HUES6 (cell line): ENCODE measurements around the gene MED1.
A peak's percentile ranks its signal among the peaks of the same experiment; 100 is the strongest.

Experiments
- H3K27ac ChIP-seq: 2 replicates; pipeline ENCODE4 v1.7.0; 2013; ENCODE audit warnings: low read depth, mild to moderate bottlenecking, low read length, inconsistent platforms
- H3K27me3 ChIP-seq: 2 replicates; pipeline ENCODE4 v1.6.1; 2013; ENCODE audit warnings: low read length; ENCODE audit not compliant: control insufficient read depth, insufficient read depth
- H3K36me3 ChIP-seq: 2 replicates; pipeline ENCODE4 v1.6.1; 2013; ENCODE audit warnings: low read length; ENCODE audit not compliant: control insufficient read depth, insufficient read depth
- H3K4me1 ChIP-seq: 2 replicates; pipeline ENCODE4 v1.6.1; 2013; ENCODE audit warnings: low read length; ENCODE audit not compliant: control insufficient read depth, insufficient read depth
- H3K4me3 ChIP-seq: 2 replicates; pipeline ENCODE4 v1.5.1; 2013; ENCODE audit warnings: low read depth, low read length
- H3K9ac ChIP-seq: one replicate; pipeline ENCODE4 v1.6.1; 2013; ENCODE audit warnings: mild to moderate bottlenecking, low read length
- H3K9me3 ChIP-seq: 2 replicates; pipeline ENCODE4 v1.6.1; 2013; ENCODE audit warnings: low read depth, low read length; ENCODE audit not compliant: control insufficient read depth, insufficient read depth

Gene MED1

DNA sequence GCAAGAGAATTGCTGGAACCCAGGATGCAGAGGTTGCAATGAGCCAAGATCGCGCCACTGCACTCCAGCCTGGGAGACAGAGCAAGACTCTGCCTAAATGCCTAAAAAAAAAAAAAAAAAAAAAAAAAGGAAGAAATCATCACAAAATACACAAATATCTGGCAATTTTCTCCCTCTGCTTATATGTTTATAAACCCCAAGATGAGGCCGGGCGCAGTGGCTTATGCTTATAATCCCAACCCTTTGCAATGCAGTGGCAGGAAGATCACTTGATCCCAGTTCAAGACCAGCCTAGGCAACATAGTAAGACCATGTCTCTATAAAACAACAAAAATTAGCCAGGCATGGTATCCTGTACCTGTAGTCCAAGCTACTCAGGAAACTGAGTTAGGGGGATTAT, 21.5 kb downstream of the MED1 start:
- Histone ChIP-seq H3K9ac (no peak overlapping the region), H3K9me3 (no peaks in the 10 kb centered on the region), H3K36me3 (peaks cover 88% of the 10 kb centered on the region), H3K4me1 (no peaks in the 10 kb centered on the region), H3K27ac (no peak overlapping the region), H3K4me3 (no peak overlapping the region), H3K27me3 (no peaks in the 10 kb centered on the region)

DNA sequence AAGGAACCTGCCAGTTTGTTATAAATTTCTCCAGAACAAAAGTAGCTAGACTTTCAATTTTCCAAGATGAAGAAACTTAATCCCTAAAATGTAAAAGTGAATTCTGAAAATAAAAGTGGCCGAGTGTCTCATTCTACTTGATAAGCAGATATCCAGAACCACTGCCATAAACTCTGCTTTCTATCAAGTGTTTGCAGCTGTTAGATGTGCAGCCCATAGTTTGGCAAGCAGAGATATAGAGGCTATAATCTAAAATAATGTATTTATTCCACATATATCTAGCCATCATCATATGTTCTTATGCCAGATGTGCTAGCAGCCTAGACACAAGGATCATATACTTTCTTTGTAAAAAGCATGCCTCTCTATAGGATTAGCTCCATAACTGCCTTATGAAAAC, 34.9 kb downstream of the MED1 start:
- no peaks in the 10 kb centered on the region for H3K9me3 ChIP-seq
- peaks cover 77% of the 10 kb centered on the region for H3K36me3 ChIP-seq
- no peaks in the 10 kb centered on the region for H3K27me3 ChIP-seq
- H3K27ac ChIP-seq: no peak overlapping the region
- no peak overlapping the region for H3K9ac ChIP-seq
- H3K4me3 ChIP-seq: no peak overlapping the region
- H3K4me1 ChIP-seq: no peaks in the 10 kb centered on the region

DNA sequence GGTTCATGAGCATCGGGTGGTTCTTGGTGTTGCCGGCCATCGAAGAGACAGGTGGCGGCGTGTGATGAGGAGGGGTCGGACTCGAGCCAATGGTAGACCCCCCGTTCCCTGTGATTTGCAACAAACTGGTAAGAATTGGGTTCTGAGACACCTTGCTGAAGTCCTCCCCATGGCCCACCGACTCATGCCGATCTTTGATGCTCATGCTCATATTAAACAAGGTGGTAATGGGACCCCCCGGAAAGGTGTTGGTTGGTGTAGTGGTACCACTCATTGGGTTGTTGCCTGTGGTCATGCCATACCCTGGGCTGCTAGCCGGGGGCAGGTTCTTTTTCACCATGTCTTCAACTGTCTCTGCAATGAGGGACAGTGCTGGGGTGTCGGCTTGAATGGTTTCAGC, 40.8 kb downstream of the MED1 start:
- Histone ChIP-seq H3K9ac (no peak overlapping the region), H3K4me3 (no peak overlapping the region), H3K27me3 (no peaks in the 10 kb centered on the region), H3K27ac (no peak overlapping the region), H3K4me1 (no peaks in the 10 kb centered on the region; the same call in 1 of the 2 replicates), H3K36me3 (peaks cover 79% of the 10 kb centered on the region), H3K9me3 (no peaks in the 10 kb centered on the region)

DNA sequence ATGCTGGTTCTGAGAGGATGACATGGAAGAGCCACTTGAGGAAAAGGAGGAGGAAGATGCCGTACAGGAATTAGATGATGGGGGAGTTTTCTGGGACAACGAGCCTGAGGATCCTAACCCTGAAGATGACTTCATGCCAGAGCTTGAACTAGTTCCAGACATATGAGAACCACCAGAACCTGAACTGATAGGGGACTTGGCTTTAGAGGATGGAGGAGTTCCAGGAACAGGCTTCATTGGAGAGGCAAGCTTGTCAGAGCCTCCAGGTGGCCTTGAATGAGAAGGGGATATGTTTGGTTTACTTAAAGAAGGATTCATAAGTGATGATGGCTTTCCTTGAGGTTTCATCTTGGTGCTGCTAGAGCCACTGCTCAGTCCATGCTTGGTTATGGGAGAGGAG, 42.7 kb downstream of the MED1 start:
- Histone ChIP-seq H3K27ac (no peak overlapping the region), H3K4me1 (no peaks in the 10 kb centered on the region; the same call in 1 of the 2 replicates), H3K36me3 (peaks cover 67% of the 10 kb centered on the region), H3K9ac (no peak overlapping the region), H3K9me3 (no peaks in the 10 kb centered on the region), H3K27me3 (no peaks in the 10 kb centered on the region), H3K4me3 (no peak overlapping the region)

DNA sequence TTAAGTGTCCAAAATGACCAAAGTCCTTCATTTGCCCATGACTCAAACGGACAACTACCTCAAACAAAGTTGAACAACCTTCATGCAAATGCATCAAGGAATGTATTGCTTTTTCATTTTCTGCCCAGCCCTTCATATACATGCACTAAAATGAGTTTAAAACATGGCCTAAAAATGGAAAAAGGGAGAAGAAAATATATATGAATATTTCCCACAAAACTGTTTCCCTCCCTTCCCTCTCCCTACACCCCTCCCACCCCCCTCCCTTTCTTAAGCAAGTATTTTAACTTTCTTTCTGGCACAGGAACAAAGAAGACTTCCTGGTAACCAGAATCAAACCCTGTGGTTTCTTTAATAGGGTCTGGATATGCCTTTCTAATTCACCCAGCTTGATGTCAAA, 44.1 kb downstream of the MED1 start:
- peaks cover 59% of the 10 kb centered on the region for H3K36me3 ChIP-seq
- no peak overlapping the region for H3K4me3 ChIP-seq
- 0 out of 2 replicates have a peak overlapping the region, but pooled peaks have one; percentile 45 for H3K27ac ChIP-seq
- H3K9me3 ChIP-seq: no peaks in the 10 kb centered on the region
- no peak overlapping the region for H3K9ac ChIP-seq
- no peaks in the 10 kb centered on the region; the same call in 1 of the 2 replicates for H3K4me1 ChIP-seq
- H3K27me3 ChIP-seq: no peaks in the 10 kb centered on the region

DNA sequence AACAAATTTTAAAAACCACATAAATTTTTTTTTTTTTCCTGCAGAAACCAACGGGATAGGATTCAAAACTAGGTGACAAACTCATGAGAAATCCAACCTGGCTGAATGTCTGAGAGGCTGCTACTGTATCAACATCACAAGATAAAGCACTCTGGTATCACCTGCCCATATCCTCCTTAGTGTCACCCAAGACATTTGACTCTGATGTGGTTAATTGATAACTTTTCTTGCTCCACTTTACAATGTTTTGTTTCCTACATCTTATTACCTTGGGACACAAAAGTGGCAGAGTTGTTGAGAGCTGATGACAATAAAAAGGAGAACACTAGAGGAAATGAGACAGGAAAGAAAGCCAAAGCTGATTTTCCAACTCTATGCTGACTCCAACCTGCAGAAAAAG, 45.6 kb downstream of the MED1 start:
- Histone ChIP-seq H3K4me3 (no peak overlapping the region), H3K9ac (no peak overlapping the region), H3K27ac (no peak overlapping the region), H3K27me3 (no peaks in the 10 kb centered on the region), H3K4me1 (no peaks in the 10 kb centered on the region; the same call in 1 of the 2 replicates), H3K36me3 (peaks cover 48% of the 10 kb centered on the region), H3K9me3 (no peaks in the 10 kb centered on the region)

DNA sequence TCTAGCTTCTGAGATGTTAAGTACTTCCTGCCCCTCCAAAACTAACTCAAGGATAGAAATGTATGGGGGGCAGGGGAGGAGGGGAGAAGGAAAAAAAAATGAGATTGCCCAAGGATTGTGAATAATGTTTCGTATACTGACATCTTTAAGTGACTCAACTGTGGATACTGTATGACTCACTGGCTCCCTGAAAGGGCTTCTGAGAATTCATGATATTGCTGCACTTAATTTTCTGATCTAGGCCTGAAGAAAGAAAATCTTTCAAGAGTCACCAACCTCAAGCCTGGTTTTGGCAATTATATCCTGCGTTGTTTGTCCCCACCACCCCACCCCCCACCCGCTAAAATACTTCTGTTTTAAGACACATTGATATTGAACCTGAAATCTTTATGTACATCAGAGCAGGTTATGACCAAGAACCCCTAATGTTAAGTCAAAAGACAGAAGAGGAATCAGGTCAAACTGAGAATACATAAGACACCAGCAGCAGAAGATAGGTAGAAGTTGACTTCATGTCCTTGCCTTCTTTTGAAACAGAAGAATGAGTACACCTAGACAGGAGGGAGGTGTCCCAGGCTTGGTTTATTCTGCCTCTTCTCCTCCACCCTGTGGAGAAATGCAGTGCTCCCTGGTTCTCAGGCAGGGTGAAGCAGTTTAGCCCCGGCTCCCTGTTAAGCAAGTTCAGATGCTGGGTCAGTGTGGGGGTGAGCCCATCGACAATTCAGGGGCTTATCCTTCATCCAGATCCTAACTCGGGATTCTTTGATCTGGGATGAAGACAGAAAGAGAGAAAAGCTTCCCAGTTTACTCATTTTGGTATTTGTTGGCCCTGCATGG, 46.3 kb downstream of the MED1 start:
- Histone ChIP-seq H3K9ac (no peak overlapping the region), H3K9me3 (no peaks in the 10 kb centered on the region), H3K4me3 (no peak overlapping the region), H3K27me3 (no peaks in the 10 kb centered on the region), H3K27ac (no peak overlapping the region), H3K36me3 (peaks cover 41% of the 10 kb centered on the region), H3K4me1 (no peaks in the 10 kb centered on the region; the same call in none of the 2 replicates)

DNA sequence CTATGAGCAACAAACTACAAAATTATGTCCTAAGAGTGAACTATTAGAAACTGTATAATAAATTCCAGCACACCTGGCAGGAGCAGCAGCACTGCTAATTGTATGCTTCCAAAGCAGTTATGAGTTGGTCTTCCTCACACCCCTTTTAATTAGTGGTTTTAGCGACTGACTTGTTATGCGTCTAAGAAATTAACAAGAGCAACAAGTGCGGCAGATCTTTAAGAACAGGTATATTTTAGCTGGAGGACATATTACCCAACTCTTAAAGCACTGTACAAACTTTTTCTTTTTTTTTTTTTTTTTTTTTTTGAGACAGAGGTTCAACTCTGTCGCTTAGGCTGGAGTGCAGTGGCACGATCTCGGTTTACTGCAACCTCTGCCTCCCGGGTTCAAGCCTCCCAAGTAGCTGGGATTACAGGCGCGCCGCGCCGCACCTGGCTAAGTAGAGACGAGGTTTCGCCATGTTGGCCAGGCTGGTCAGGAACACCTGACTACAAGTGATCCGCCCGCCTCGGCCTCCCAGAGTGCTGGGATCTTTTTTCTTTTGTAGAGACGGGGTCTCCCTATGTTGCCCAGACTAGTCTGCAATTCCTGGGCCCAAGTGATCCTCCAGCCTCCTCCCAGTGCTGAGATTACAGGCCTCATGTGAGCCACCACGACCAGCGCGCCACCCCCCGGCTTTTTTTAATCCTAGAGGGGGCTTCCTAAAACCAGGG, 48.0 kb downstream of the MED1 start:
- H3K27ac ChIP-seq: no peak overlapping the region
- H3K36me3 ChIP-seq: peaks cover 24% of the 10 kb centered on the region
- H3K9ac ChIP-seq: no peak overlapping the region
- no peaks in the 10 kb centered on the region; the same call in none of the 2 replicates for H3K4me1 ChIP-seq
- H3K27me3 ChIP-seq: no peaks in the 10 kb centered on the region
- H3K4me3 ChIP-seq: no peak overlapping the region
- H3K9me3 ChIP-seq: no peaks in the 10 kb centered on the region

DNA sequence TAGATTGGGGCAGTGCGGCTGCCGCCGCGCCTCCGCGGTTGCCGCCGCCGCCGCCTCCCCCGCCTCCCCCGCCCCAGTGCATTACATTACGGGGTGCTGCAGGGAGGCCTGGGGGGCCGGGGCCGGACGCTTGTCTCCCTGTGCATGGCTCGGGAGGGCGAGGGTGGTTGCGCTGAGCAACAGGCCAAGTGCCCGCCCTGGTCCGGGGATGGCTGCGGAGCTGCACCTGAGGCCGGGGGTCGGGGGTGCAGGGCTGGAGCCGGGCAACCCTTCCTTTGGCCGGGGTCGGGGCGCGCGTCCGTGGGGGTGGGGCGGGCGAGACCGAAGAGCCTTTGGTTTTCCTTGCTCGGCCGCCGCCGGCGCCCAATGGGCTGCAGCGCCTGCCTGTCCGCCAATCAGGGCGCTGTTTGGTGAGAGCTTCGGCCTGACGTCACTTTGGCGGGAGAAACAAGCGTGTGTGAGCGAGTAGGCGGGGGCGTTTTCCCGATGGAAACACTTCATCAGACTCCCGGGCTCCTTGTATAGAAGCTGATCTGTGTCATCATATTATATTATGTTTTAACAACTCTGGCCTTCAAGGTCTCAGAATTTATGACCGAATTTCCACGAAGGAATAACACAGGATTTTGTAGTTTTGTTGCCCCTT, 48.7 kb downstream of the MED1 start:
- Histone ChIP-seq H3K9me3 (no peaks in the 10 kb centered on the region), H3K4me3 (peak overlapping the region; percentile 96), H3K27me3 (no peaks in the 10 kb centered on the region), H3K27ac (no peak overlapping the region), H3K36me3 (peaks cover 17% of the 10 kb centered on the region), H3K9ac (peak overlapping the region; percentile 84), H3K4me1 (no peaks in the 10 kb centered on the region; the same call in none of the 2 replicates)

DNA sequence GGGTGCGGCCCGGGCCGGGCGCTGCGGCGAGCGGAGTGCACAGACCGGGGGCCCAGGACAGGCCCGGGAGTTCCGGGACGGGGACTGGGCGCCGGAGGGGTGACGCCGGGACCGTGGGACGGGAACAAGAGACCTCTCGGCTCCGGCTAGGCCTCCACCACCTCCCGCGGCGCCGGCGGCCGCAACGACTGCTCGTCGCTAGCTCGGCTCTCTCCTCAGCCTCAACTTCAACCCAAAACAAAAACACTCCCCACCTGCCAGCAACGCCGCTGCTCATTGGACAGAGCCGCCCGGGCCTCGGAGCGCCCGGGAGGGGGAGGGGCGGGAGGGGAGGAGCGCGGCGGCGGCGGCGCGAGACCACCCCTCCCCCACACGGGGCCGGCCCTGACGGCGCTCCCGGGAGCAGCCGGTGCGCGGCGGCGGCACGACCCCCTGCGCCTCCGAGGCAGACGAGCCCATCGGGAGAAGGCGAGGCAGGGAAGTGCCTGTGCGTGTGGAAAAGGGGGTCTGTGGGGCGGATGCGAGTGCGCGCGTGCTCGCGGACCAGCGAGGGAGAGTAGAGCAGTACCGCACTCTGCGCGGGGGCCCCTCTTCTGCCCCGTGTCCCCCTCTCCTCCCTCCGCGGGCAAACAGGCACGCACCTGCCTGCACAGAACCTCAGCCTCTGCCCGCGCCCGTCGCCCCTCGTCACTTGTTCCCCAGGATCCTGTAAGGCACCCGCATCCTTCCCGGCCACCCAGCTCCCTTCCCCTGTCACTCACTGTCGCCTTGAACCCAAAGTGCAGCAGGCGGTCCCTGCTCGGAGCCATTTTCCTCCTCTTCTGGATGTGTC, 49.4 kb downstream of the MED1 start, which contains the start of gene FBXL20:
FBXL20 (minus strand) TSS at position 215 of the 832 bp plus-strand sequence. CDS start 224 bp downstream, outside the sequence.
- H3K4me3 ChIP-seq: peak within 1 kb of the TSS; percentile 96
- peak within 1 kb of the TSS; percentile 84 for H3K9ac ChIP-seq
- no peaks in the 10 kb centered on the region for H3K9me3 ChIP-seq
- H3K27me3 ChIP-seq: no peaks in the 10 kb centered on the region
- H3K27ac ChIP-seq: peak within 1 kb of the TSS; percentile 38; the same call in 1 of the 2 replicates
- H3K36me3 ChIP-seq: peaks cover 11% of the 10 kb centered on the region
- no peaks in the 10 kb centered on the region; the same call in 1 of the 2 replicates for H3K4me1 ChIP-seq
